H54 (cell line): ENCODE measurements around the gene STAP2.
"Not testable (repeated sequence)": the region's sequence is repeated elsewhere in the genome, so short reads cannot be mapped to it uniquely, and the experiment has no call there.

Experiments used
- DNase-seq: peaks from one replicate; pipeline ENCODE4 v3.0.0; 2011; ENCODE audit warnings: low spot score, mixed read lengths; ENCODE audit not compliant: insufficient read length
- FAIRE-seq: peaks from 3 replicates; lab custom pipeline; 2011; peaks lifted over from hg19 to GRCh38; lab: Jason Lieb, UNC
- POLR2A ChIP-seq: IDR thresholded peaks from 2 replicates; pipeline ENCODE4 v1.6.1; 2011; ENCODE audit warnings: low read depth, mild to moderate bottlenecking, low read length

Gene STAP2

GRCh38 chr19:4357921-4358326 is 19.3 kb upstream of the STAP2 start:
- no peak for DNase-seq
- no peak for TF ChIP-seq POLR2A
- FAIRE-seq: no peak

DNA sequence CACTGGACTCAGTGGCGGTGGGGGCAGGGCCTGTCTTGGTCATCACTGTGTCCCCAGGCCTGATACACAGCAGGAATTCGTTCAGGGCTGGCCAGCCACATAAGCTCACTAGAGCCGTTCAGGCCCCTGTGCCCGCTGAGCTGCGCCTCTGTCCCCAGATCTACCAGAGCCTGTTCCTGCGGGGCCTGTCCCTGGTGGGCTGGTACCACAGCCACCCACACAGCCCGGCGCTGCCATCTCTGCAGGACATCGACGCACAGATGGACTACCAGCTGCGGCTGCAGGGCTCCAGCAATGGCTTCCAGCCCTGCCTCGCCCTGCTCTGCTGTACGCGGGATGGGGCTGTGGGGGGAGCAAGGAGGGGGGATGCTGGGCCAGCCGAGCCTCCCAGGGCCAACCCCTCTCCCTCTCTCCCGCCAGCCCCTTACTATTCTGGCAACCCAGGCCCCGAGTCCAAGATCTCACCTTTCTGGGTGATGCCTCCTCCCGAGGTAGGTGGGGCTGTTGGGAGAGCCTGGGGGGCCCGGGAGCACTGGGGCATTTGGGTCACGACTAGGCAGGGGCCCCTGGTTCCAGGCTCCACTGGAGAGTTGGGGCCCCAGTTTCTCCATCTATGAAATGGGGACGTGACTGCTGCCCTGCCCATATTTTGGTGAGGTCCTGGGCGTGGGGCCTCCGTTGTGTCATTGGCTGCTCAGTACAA is 18.6 kb upstream of the STAP2 start:
- FAIRE-seq: no peak
- DNase-seq: no peak
- TF ChIP-seq POLR2A: no peak

DNA sequence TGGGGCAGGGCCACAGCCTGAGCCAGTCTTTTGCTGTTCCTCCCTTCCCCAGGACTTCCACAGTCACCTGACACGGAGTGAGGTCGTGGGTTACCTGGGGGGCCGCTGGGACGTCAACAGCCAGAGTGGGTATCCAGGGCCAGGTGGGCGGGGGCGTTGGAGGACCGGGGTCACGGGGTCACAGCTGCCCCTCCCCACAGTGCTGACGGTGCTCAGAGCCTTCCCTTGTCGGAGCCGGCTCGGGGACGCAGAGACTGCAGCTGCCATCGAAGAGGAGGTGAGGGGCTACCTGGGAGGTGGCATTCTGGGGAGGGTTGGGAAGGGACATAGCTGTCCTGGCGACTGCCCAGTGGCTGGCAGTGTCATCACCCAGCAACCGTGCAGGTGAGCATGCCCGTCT is 16.3 kb upstream of the STAP2 start:
- TF ChIP-seq POLR2A: no peak
- DNase-seq (no peak), FAIRE-seq (no peak)

DNA sequence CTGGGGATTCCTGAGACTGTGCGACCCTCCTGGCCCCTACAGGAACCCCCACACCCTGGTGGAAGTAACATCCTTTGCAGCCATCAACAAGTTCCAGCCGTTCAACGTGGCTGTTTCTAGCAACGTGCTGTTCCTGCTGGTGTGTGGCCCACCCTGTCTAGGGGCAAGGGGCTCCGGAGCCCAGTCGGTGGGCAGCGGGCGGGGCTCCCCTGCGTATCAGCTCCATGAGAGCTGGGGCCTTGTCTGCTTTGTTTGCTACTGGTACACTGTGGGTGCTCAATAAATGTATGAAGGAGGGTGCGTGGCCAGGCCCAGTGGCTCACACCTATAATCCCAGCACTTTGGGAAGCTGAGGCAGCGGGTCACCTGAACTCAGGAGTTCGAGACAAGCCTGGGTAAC is 15.7 kb upstream of the STAP2 start:
- no peak for FAIRE-seq
- no peak for DNase-seq
- no peak for TF ChIP-seq POLR2A

DNA sequence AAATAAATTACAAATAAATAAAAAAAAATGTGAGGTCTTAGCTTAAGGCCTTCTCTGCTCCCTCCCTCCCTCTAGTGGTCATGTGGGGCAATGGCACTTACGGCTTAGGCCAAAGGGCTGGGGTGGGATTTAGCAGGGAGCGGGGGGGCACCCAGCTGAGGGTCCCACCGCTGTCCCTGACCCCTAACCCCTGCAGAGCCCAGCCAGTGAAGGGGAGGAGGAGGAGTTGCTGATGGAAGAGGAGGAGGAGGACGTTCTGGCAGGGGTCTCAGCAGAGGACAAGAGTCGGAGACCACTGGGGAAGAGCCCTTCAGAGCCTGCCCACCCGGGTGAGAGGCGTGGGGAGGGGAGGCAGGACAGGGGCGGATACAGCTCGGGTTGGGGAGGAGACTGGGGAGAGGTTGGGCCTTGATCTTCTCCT is 14.1 kb upstream of the STAP2 start:
- no peak for TF ChIP-seq POLR2A

GRCh38 chr19:4350726-4351125 is 12.1 kb upstream of the STAP2 start:
- DNase-seq (no peak), FAIRE-seq (no peak)
- no peak for TF ChIP-seq POLR2A

More for the DNA sequence above, 14.1 kb upstream of the STAP2 start:
- FAIRE-seq: no peak
- DNase-seq: no peak

- DNase-seq (no peak), FAIRE-seq (no peak)
- no peak for TF ChIP-seq POLR2A
These were observed 11.5 kb upstream of the STAP2 start for GRCh38 chr19:4350111-4350510.

DNA sequence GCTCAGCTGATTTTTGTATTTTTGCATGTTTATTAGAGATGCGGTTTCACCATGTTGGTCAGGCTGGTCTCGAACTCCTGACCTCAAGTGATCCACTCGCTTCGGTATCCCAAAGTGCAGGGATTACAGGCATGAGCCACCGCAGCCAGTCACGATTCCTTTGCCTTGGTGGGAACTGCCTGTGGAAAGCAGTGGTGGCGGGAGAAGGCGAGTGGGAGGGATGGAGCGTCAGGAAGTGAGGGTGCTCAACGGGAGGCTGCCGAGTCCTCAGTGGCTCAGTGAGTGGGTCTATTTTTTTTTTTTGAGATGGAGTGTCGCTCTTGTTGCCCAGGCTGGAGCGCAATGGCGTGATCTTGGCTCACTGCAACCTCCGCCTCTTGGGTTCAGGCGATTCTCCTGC is 10.6 kb upstream of the STAP2 start:
- DNase-seq, FAIRE-seq: not testable (repeated sequence)

GRCh38 chr19:4347521-4347920 is 8.9 kb upstream of the STAP2 start:
- DNase-seq (no peak), FAIRE-seq (no peak)
- TF ChIP-seq POLR2A: no peak

- TF ChIP-seq POLR2A: no peak
- FAIRE-seq: no peak
These were observed 7.4 kb upstream of the STAP2 start for GRCh38 chr19:4346020-4346383.

DNA sequence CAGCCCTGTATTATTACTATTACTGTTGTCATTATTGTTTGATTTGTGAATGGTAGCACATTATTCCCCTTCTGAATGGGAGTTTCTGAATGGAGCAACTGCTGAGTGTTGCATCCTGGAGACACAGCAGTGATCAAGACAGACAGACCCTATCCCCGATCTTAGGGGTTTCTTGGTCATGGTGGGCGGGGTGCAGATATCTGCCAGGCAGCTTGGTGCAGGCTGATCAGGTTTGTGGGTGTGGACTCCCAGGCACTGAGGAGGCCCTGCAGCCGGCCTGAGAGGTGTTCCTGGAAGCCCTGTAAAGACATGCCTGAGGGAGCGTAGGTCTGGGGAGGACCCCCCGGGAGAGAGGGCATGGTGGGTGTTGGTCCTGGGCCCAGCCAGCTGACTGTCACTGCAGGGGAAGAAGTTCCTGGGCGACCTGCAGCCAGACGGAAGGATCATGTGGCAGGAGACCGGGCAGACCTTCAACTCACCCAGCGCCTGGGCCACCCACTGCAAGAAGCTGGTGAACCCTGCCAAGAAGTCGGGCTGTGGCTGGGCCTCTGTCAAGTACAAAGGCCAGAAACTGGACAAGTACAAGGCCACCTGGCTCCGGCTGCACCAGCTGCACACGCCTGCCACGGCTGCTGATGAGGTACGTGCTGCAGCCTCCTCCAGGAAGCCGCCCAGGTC is 6.9 kb upstream of the STAP2 start:
- no peak for TF ChIP-seq POLR2A
- DNase-seq: no peak
- no peak for FAIRE-seq

More at GRCh38 chr19:4346020-4346383, 7.4 kb upstream of the STAP2 start:
- no peak for DNase-seq

DNA sequence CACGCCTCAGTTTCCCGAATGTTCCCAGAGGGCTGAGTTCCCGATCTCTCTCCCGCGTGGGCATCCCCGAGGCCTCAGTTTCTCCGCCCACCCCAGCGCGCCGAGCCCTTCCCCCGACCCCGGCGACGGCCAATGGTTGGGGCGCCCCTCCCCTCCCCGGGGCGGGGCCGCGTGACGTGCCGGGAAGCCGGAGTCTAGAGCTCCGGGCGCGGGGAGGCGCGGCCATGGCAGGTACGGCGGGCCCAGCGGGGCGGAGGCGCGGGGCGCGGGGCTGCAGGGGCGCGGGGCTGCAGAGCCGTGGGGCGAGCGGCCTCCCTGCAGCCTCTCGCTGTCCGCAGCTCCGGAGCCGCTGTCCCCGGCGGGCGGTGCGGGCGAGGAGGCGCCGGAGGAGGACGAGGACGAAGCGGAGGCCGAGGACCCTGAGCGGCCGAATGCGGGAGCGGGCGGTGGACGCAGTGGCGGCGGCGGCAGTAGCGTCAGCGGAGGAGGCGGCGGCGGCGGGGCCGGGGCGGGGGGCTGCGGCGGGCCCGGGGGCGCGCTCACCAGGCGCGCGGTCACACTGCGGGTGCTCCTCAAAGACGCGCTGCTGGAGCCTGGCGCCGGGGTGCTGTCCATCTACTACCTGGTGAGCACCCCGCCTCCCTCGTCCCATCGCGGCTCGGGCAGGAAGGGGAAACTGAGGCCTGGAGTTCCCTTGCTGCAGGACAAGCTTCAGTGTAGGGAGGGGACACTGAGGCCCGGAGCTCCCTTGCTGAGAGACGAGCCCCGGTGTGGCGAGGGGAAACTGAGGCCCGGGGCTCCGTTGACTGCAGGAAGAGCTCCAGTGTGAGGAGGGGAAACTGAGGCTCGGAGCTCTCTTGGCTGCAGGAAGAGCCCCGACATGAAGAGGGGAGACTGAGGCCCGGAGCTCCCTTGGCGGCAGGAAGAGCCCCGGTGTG is 5.0 kb upstream of the STAP2 start, which contains the start of gene MPND:
MPND (plus strand) TSS at position 193 of the 938 bp plus-strand sequence; CDS start at position 225, 32 bp downstream.
- FAIRE-seq (no peak), DNase-seq (peak; percentile 69)
- TF ChIP-seq POLR2A: peak; percentile 44

DNA sequence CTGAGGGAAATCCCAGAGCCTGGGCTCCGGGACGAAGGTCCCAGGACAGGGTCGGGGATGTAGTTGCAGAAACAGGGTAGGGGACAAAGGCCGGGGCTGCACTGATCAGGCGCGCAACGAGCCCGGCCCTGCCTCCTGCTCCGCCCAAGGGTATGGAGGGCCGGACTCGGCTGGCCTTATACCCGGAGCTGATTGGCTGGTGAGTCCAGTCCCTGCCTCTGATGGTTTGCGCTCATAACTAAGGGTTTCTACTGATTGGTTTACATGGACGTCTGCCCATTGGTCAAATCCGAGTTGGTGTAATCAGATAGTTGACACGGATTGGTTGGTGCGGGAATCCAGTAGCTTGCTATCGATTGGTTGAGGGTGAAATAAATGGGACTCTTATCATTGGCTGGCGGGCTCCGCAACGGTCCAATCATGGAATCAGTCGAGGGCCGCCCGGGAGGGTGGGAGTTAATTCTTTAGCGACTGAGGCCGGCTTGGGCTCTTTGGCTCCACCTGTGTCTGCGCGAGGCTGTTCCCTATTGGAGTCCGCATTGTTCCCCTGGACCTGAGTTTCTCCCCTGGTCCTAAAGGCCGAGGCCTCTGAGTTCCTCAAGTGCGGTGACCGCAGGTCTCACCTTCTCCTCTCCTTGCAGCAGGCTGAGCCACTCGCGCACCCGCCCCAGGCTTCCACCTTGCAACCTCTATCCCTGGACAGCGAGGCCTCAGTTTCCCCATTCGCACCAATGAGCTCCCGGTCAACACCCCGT is 4.2 kb upstream of the STAP2 start:
- FAIRE-seq: peak; percentile 94
- peak; percentile 93 for DNase-seq
- TF ChIP-seq POLR2A: peak; percentile 72

GRCh38 chr19:4342314-4342614 is 3.6 kb upstream of the STAP2 start:
- DNase-seq (no peak), FAIRE-seq (no peak)
- no peak for TF ChIP-seq POLR2A
